ENCODE data around the gene SAMD4B. TPM values are rescaled to one million over a fixed set of nuclear protein-coding genes. Genes with fewer than 3 reads are reported as not detected.

The SAMD4B gene
- total and polyA plus RNA-seq, 2 of the 8 experiments (the other 6 are each of a cell fraction or from before 2014, with no cell fraction given), result 137 to 158 TPM

GRCh38 chr19:39301021-39301420 lies 41.2 kb upstream of the SAMD4B start (continued):
- TF ChIP-seq RNF2 (IDR thresholded peaks at IDR 0.05; ENCODE audit: borderline replicate concordance, low read depth, low read length, missing control alignments, poor library complexity, severe bottlenecking), result no peak
- TF ChIP-seq SRF (IDR thresholded peaks at IDR 0.05; ENCODE audit: low read depth, low read length), result no peak
- TF ChIP-seq RFX5 (IDR thresholded peaks at IDR 0.05; ENCODE audit: borderline replicate concordance, low read depth, low read length), result no peak
- no peak for TF ChIP-seq ZNF274 (IDR thresholded peaks at IDR 0.05; ENCODE audit: borderline replicate concordance, extremely low read depth, low read length)
- no peak for TF ChIP-seq EP300 (IDR thresholded peaks at IDR 0.05; ENCODE audit: borderline replicate concordance in 1 of 2, low read depth in 2 of 2, low read length in 2 of 2)
- no peak for TF ChIP-seq HDAC2 (IDR thresholded peaks at IDR 0.05; ENCODE audit: borderline replicate concordance in 1 of 2, low read depth in 2 of 2, low read length in 2 of 2)
- TF ChIP-seq KDM4A (IDR thresholded peaks at IDR 0.05; ENCODE audit: low read depth, low read length, severe bottlenecking), result no peak
- no peak for TF ChIP-seq TBP (IDR thresholded peaks at IDR 0.05; ENCODE audit: low read depth, low read length)
- TF ChIP-seq SP1 (IDR thresholded peaks at IDR 0.05; ENCODE audit: low read depth, low read length), result no peak

Data from H1 (cell line).